GM23338 (cell line): ENCODE data around the gene FNDC3B. TPM values are rescaled to one million over a fixed set of nuclear protein-coding genes. Genes with fewer than 3 reads are reported as not detected.
A peak's percentile ranks its signal among the peaks of the same experiment; 100 is the strongest.

Experiments
- ATAC-seq: fragments of 200-7000 bp; cut with Tn5 transposase; 3 replicates; pipeline ENCODE4 v1.9.1; 2020
- DNase-seq: peaks from one replicate; pipeline ENCODE4 v3.0.0-alpha.2; 2015; ENCODE audit warnings: low spot score
- H2AFZ ChIP-seq: fragments of 200-600 bp; sonication (generic); 2 replicates; pipeline ENCODE4 v1.8.0; 2016; ENCODE audit warnings: antibody characterized with exemption, mild to moderate bottlenecking, moderate library complexity
- H3F3A ChIP-seq: fragments of 200-600 bp; sonication (generic); replicated peaks from 2 replicates; pipeline ENCODE4 v1.8.0; 2017; ENCODE audit warnings: antibody characterized with exemption, mixed run types, low read depth
- H3K27ac ChIP-seq: fragments of 200-600 bp; sonication (generic); 2 replicates; pipeline ENCODE4 v1.6.1; 2016; ENCODE audit warnings: low read depth
- H3K27me3 ChIP-seq: fragments of 200-600 bp; sonication (generic); 2 replicates; pipeline ENCODE4 v1.8.0; 2016; ENCODE audit warnings: mild to moderate bottlenecking, mixed run types, moderate library complexity; ENCODE audit not compliant: insufficient read depth
- H3K36me3 ChIP-seq: fragments of 200-600 bp; sonication (generic); 2 replicates; pipeline ENCODE4 v1.8.0; 2016; ENCODE audit warnings: mild to moderate bottlenecking; ENCODE audit not compliant: insufficient read depth
- H3K4me1 ChIP-seq: fragments of 200-600 bp; sonication (generic); 2 replicates; pipeline ENCODE4 v1.8.0; 2016; ENCODE audit warnings: mild to moderate bottlenecking, moderate library complexity; ENCODE audit not compliant: insufficient read depth
- H3K4me2 ChIP-seq: fragments of 200-600 bp; sonication (generic); 2 replicates; pipeline ENCODE4 v1.7.1; 2017; ENCODE audit warnings: mixed run types
- H3K4me3 ChIP-seq: fragments of 200-600 bp; sonication (generic); 2 replicates; pipeline ENCODE4 v1.6.1; 2016; ENCODE audit warnings: mixed run types
- H3K79me2 ChIP-seq: fragments of 200-600 bp; sonication (generic); replicated peaks from 2 replicates; pipeline ENCODE4 v1.8.0; 2017; ENCODE audit warnings: mild to moderate bottlenecking; ENCODE audit not compliant: insufficient read depth
- H3K9me2 ChIP-seq: fragments of 200-600 bp; sonication (generic); 2 replicates; pipeline ENCODE4 v1.8.0; 2017; ENCODE audit not compliant: insufficient read depth
- H4K20me1 ChIP-seq: fragments of 200-600 bp; sonication (generic); replicated peaks from 2 replicates; pipeline ENCODE4 v1.8.0; 2017; ENCODE audit warnings: mild to moderate bottlenecking; ENCODE audit not compliant: insufficient read depth
- H3K27ac Mint-ChIP-seq: 2 replicates; pipeline ENCODE4 v1.8.0; 2020; ENCODE audit warnings: inconsistent platforms, mild to moderate bottlenecking, moderate library complexity, mixed read lengths
- H3K27me3 Mint-ChIP-seq: 3 replicates; pipeline ENCODE4 v1.8.0; 2022; ENCODE audit warnings: low read depth, mild to moderate bottlenecking, moderate library complexity, mixed read lengths, inconsistent platforms; ENCODE audit not compliant: insufficient read depth, poor library complexity
- H3K36me3 Mint-ChIP-seq: 3 replicates; pipeline ENCODE4 v1.8.0; 2021; ENCODE audit warnings: low read depth, mild to moderate bottlenecking, inconsistent platforms, moderate library complexity, mixed read lengths
- H3K4me1 Mint-ChIP-seq: 3 replicates; pipeline ENCODE4 v1.8.0; 2020; ENCODE audit warnings: mild to moderate bottlenecking, inconsistent platforms, mixed read lengths
- H3K4me3 Mint-ChIP-seq: 3 replicates; pipeline ENCODE4 v1.8.0; 2021; ENCODE audit warnings: moderate library complexity, mild to moderate bottlenecking, inconsistent platforms, mixed read lengths
- H3K9me3 Mint-ChIP-seq: 3 replicates; pipeline ENCODE4 v1.8.0; 2020; ENCODE audit warnings: moderate library complexity, mild to moderate bottlenecking, inconsistent platforms, mixed read lengths
- EZH2 ChIP-seq: fragments of 200-600 bp; sonication (generic); IDR thresholded peaks from one replicate; pipeline ENCODE4 v1.8.0; 2017; ENCODE audit warnings: antibody characterized with exemption, mild to moderate bottlenecking, low read depth; ENCODE audit not compliant: unreplicated experiment
- EZH2phosphoT487 ChIP-seq: fragments of 200-600 bp; sonication (generic); IDR thresholded peaks from one replicate; pipeline ENCODE4 v1.8.1; 2018; ENCODE audit warnings: antibody characterized with exemption; ENCODE audit not compliant: unreplicated experiment
- JUNB ChIP-seq: IDR thresholded peaks from one replicate; pipeline ENCODE4 v1.6.1; 2016; ENCODE audit warnings: antibody characterized with exemption; ENCODE audit not compliant: unreplicated experiment
- STAT1 ChIP-seq: IDR thresholded peaks from one replicate; pipeline ENCODE4 v1.6.1; 2016; ENCODE audit warnings: antibody characterized with exemption; ENCODE audit not compliant: unreplicated experiment
- ZNF114 ChIP-seq: fragments of 250-450 bp; sonication (Bioruptor Pico); IDR thresholded peaks from 2 replicates; pipeline ENCODE4 v1.5.0; 2020; ENCODE audit warnings: mild to moderate bottlenecking, moderate library complexity
- polyA plus RNA-seq: library from polyadenylated mRNA; unstranded; fragments of >200 nt; fragmentation: Nextera tagmentation; extraction: Ambion mirVana; gene quantifications from 2 replicates; pipeline ENCODE4 v1.2.1, GENCODE V29; 2016
- total RNA-seq: library from RNA; depleted of rRNA; stranded (reverse); fragments of >200 nt; shearing (Covaris generic); gene quantifications from 2 replicates; pipeline ENCODE4 v1.2.3, GENCODE V29; 2014
- TF ChIP-seq, protein P1 (sequence below): fragments of 250-450 bp; sonication (Bioruptor Pico); IDR thresholded peaks from 2 replicates; pipeline ENCODE4 v1.5.0; 2020; ENCODE audit warnings: mild to moderate bottlenecking, moderate library complexity
- TF ChIP-seq, protein P2 (sequence below): IDR thresholded peaks from one replicate; pipeline ENCODE4 v1.6.1; 2018; ENCODE audit warnings: antibody characterized with exemption; ENCODE audit not compliant: unreplicated experiment
- TF ChIP-seq, protein P3 (sequence below), 2 experiments: fragments of 200-600 bp in 1 of 2; sonication (generic) in 1 of 2; conservative IDR thresholded peaks; 2 replicates each; pipeline versions ENCODE4 v1.5.1 to v1.6.1; 2016 to 2017; ENCODE audit warnings: antibody characterized with exemption in 2 of 2, low read depth in 2 of 2, mild to moderate bottlenecking in 2 of 2, moderate library complexity in 1 of 2
- TF ChIP-seq, protein P4 (sequence below): IDR thresholded peaks from 2 replicates; pipeline ENCODE4 v1.6.1; 2016; ENCODE audit warnings: antibody characterized with exemption

Gene FNDC3B
- total and polyA plus RNA-seq, 2 experiments from 2014 or later: 19.1 to 55.4 TPM

DNA sequence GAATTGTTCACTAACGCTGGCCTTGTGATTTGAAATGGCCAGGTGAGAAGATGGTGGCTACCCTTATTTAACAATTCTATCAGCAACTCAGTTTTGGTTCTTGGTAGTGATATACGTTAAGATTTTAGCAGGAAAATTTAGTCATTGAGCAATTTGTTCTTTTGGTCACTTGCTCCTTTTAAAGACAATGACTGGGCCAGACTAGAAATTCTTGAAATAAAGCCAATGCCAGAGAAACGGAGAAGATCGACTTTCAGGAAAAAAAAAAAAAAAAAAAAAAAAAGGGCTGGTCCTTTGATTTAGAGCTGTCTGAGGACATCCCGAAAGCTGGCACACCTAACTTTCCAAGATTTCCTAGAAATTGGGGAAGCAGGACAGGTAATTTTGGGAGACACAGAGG, 178.5 kb downstream of the FNDC3B start:
- no peak overlapping the region for H3K4me2 ChIP-seq
- H3K4me1 ChIP-seq: peaks cover 76% of the 10 kb centered on the region
- peaks cover 81% of the 10 kb centered on the region for H3K79me2 ChIP-seq
- no peak for DNase-seq
- Mint-ChIP-seq H3K27ac (peak overlapping the region; percentile 49; the same call in 1 of the 2 replicates), H3K36me3 (no peaks in the 10 kb centered on the region), H3K4me1 (peaks cover 65% of the 10 kb centered on the region), H3K4me3 (no peak overlapping the region), H3K27me3 (peaks cover 7% of the 10 kb centered on the region), H3K9me3 (no peaks in the 10 kb centered on the region)
- H3K27ac ChIP-seq: peak overlapping the region; percentile 51; the same call in 1 of the 2 replicates
- no peaks in the 10 kb centered on the region for H3K9me2 ChIP-seq
- H4K20me1 ChIP-seq: peaks cover 9% of the 10 kb centered on the region; the same call in 1 of the 2 replicates
- TF ChIP-seq, protein P1, sequence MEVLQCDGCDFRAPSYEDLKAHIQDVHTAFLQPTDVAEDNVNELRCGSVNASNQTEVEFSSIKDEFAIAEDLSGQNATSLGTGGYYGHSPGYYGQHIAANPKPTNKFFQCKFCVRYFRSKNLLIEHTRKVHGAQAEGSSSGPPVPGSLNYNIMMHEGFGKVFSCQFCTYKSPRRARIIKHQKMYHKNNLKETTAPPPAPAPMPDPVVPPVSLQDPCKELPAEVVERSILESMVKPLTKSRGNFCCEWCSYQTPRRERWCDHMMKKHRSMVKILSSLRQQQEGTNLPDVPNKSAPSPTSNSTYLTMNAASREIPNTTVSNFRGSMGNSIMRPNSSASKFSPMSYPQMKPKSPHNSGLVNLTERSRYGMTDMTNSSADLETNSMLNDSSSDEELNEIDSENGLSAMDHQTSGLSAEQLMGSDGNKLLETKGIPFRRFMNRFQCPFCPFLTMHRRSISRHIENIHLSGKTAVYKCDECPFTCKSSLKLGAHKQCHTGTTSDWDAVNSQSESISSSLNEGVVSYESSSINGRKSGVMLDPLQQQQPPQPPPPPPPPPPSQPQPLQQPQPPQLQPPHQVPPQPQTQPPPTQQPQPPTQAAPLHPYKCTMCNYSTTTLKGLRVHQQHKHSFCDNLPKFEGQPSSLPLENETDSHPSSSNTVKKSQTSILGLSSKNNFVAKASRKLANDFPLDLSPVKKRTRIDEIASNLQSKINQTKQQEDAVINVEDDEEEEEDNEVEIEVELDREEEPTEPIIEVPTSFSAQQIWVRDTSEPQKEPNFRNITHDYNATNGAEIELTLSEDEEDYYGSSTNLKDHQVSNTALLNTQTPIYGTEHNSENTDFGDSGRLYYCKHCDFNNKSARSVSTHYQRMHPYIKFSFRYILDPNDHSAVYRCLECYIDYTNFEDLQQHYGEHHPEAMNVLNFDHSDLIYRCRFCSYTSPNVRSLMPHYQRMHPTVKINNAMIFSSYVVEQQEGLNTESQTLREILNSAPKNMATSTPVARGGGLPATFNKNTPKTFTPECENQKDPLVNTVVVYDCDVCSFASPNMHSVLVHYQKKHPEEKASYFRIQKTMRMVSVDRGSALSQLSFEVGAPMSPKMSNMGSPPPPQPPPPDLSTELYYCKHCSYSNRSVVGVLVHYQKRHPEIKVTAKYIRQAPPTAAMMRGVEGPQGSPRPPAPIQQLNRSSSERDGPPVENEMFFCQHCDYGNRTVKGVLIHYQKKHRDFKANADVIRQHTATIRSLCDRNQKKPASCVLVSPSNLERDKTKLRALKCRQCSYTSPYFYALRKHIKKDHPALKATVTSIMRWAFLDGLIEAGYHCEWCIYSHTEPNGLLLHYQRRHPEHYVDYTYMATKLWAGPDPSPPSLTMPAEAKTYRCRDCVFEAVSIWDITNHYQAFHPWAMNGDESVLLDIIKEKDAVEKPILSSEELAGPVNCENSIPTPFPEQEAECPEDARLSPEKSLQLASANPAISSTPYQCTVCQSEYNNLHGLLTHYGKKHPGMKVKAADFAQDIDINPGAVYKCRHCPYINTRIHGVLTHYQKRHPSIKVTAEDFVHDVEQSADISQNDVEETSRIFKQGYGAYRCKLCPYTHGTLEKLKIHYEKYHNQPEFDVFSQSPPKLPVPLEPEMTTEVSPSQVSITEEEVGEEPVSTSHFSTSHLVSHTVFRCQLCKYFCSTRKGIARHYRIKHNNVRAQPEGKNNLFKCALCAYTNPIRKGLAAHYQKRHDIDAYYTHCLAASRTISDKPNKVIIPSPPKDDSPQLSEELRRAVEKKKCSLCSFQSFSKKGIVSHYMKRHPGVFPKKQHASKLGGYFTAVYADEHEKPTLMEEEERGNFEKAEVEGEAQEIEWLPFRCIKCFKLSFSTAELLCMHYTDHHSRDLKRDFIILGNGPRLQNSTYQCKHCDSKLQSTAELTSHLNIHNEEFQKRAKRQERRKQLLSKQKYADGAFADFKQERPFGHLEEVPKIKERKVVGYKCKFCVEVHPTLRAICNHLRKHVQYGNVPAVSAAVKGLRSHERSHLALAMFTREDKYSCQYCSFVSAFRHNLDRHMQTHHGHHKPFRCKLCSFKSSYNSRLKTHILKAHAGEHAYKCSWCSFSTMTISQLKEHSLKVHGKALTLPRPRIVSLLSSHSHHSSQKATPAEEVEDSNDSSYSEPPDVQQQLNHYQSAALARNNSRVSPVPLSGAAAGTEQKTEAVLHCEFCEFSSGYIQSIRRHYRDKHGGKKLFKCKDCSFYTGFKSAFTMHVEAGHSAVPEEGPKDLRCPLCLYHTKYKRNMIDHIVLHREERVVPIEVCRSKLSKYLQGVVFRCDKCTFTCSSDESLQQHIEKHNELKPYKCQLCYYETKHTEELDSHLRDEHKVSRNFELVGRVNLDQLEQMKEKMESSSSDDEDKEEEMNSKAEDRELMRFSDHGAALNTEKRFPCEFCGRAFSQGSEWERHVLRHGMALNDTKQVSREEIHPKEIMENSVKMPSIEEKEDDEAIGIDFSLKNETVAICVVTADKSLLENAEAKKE (CRISPR knock-in tag): no peak
- TF ChIP-seq, protein P2, sequence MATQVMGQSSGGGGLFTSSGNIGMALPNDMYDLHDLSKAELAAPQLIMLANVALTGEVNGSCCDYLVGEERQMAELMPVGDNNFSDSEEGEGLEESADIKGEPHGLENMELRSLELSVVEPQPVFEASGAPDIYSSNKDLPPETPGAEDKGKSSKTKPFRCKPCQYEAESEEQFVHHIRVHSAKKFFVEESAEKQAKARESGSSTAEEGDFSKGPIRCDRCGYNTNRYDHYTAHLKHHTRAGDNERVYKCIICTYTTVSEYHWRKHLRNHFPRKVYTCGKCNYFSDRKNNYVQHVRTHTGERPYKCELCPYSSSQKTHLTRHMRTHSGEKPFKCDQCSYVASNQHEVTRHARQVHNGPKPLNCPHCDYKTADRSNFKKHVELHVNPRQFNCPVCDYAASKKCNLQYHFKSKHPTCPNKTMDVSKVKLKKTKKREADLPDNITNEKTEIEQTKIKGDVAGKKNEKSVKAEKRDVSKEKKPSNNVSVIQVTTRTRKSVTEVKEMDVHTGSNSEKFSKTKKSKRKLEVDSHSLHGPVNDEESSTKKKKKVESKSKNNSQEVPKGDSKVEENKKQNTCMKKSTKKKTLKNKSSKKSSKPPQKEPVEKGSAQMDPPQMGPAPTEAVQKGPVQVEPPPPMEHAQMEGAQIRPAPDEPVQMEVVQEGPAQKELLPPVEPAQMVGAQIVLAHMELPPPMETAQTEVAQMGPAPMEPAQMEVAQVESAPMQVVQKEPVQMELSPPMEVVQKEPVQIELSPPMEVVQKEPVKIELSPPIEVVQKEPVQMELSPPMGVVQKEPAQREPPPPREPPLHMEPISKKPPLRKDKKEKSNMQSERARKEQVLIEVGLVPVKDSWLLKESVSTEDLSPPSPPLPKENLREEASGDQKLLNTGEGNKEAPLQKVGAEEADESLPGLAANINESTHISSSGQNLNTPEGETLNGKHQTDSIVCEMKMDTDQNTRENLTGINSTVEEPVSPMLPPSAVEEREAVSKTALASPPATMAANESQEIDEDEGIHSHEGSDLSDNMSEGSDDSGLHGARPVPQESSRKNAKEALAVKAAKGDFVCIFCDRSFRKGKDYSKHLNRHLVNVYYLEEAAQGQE: no peak
- no peak for TF ChIP-seq STAT1
- no peak for TF ChIP-seq JUNB
- no peak for TF ChIP-seq EZH2
- TF ChIP-seq, protein P3, sequence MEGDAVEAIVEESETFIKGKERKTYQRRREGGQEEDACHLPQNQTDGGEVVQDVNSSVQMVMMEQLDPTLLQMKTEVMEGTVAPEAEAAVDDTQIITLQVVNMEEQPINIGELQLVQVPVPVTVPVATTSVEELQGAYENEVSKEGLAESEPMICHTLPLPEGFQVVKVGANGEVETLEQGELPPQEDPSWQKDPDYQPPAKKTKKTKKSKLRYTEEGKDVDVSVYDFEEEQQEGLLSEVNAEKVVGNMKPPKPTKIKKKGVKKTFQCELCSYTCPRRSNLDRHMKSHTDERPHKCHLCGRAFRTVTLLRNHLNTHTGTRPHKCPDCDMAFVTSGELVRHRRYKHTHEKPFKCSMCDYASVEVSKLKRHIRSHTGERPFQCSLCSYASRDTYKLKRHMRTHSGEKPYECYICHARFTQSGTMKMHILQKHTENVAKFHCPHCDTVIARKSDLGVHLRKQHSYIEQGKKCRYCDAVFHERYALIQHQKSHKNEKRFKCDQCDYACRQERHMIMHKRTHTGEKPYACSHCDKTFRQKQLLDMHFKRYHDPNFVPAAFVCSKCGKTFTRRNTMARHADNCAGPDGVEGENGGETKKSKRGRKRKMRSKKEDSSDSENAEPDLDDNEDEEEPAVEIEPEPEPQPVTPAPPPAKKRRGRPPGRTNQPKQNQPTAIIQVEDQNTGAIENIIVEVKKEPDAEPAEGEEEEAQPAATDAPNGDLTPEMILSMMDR (conservative IDR thresholded peaks at IDR 0.05; ENCODE audit: low read depth in 2 of 2): no peak
- no peak for TF ChIP-seq ZNF114
- TF ChIP-seq, protein P4, sequence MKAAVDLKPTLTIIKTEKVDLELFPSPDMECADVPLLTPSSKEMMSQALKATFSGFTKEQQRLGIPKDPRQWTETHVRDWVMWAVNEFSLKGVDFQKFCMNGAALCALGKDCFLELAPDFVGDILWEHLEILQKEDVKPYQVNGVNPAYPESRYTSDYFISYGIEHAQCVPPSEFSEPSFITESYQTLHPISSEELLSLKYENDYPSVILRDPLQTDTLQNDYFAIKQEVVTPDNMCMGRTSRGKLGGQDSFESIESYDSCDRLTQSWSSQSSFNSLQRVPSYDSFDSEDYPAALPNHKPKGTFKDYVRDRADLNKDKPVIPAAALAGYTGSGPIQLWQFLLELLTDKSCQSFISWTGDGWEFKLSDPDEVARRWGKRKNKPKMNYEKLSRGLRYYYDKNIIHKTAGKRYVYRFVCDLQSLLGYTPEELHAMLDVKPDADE: no peak
- no peak for TF ChIP-seq EZH2phosphoT487
- no peak for ATAC-seq
- no peaks in the 10 kb centered on the region for H3F3A ChIP-seq
- no peak overlapping the region for H2AFZ ChIP-seq
- H3K27me3 ChIP-seq: no peaks in the 10 kb centered on the region
- no peaks in the 10 kb centered on the region for H3K36me3 ChIP-seq
- H3K4me3 ChIP-seq: no peak overlapping the region
